Measurements from ENCODE around the gene ZKSCAN8.

- TF ChIP-seq, protein P1, sequence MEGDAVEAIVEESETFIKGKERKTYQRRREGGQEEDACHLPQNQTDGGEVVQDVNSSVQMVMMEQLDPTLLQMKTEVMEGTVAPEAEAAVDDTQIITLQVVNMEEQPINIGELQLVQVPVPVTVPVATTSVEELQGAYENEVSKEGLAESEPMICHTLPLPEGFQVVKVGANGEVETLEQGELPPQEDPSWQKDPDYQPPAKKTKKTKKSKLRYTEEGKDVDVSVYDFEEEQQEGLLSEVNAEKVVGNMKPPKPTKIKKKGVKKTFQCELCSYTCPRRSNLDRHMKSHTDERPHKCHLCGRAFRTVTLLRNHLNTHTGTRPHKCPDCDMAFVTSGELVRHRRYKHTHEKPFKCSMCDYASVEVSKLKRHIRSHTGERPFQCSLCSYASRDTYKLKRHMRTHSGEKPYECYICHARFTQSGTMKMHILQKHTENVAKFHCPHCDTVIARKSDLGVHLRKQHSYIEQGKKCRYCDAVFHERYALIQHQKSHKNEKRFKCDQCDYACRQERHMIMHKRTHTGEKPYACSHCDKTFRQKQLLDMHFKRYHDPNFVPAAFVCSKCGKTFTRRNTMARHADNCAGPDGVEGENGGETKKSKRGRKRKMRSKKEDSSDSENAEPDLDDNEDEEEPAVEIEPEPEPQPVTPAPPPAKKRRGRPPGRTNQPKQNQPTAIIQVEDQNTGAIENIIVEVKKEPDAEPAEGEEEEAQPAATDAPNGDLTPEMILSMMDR (optimal IDR thresholded peaks at IDR 0.05 in 1 of 3, IDR thresholded peaks at IDR 0.05 in 1 of 3, conservative IDR thresholded peaks at IDR 0.05 in 1 of 3; ENCODE audit: extremely low read depth in 1 of 3, insufficient read depth in 2 of 3, low read length in 3 of 3), result no peak
- no peak for TF ChIP-seq EZH2 (IDR thresholded peaks at IDR 0.05; ENCODE audit: low read length)
These were observed 24.2 kb upstream of the ZKSCAN8 start for GRCh38 chr6:28117386-28118050.
